ENCODE results near the gene RAB11FIP3.

The RAB11FIP3 gene

DNA sequence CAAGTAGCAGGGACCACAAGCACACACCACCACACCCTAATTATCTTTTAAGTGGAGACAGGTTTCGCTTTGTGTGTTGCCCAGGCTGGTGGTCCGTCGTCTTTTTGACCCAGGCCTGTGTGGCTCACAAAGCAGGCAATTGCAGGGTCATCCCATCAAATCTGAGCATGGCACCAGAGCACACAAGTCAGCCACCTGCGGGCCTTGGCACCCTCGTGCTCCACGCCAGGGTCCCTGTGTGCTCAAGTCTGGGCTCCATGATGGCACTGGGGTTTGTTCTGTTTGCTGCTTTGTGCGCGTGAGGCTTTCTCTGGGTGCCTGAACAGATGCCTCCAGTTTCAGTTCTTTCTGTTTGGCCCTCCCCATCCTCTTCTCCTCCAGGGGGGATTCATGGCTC, 99.7 kb downstream of the RAB11FIP3 start:
- DNase-seq (ENCODE audit: insufficient read length, low spot score) (no peak), FAIRE-seq (no peak)
- TF ChIP-seq, protein P1, sequence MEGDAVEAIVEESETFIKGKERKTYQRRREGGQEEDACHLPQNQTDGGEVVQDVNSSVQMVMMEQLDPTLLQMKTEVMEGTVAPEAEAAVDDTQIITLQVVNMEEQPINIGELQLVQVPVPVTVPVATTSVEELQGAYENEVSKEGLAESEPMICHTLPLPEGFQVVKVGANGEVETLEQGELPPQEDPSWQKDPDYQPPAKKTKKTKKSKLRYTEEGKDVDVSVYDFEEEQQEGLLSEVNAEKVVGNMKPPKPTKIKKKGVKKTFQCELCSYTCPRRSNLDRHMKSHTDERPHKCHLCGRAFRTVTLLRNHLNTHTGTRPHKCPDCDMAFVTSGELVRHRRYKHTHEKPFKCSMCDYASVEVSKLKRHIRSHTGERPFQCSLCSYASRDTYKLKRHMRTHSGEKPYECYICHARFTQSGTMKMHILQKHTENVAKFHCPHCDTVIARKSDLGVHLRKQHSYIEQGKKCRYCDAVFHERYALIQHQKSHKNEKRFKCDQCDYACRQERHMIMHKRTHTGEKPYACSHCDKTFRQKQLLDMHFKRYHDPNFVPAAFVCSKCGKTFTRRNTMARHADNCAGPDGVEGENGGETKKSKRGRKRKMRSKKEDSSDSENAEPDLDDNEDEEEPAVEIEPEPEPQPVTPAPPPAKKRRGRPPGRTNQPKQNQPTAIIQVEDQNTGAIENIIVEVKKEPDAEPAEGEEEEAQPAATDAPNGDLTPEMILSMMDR (IDR thresholded peaks at IDR 0.05; ENCODE audit: insufficient read depth, missing control alignments): no peak

DNA sequence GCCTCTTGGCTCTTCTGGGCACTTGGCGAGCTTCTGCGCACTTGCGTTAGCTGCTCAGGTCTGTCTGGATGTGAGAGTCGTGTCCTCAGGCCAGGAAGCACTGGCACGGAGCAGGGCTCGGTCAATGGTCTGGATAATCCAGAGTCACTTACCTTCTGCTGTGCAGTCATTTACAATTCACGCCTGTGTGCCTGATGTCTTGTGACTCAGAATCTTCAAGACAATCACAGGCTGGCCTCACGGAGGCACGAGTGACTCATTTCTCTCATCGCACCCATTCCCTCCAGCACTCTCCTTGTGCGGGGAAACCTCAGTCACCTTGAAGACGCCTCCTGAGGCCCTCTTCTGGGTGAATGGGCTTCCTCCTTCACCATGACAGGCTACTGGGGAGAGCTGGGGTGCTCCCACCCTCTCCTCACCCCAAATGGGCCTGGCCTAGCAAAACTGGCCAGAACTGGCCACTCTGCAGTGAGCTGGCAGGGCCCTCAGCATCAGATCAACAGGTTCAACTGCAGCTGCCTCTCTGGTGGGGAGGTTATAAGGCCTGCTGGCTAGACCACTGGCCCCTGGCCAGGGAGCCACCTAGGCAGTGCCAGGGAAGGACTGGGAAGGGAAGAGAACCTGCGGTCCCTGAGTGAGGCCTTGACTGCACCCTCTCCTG, 100.2 kb downstream of the RAB11FIP3 start:
- TF ChIP-seq, protein P1 (IDR thresholded peaks at IDR 0.05; ENCODE audit: insufficient read depth, missing control alignments): no peak
- DNase-seq (ENCODE audit: insufficient read length, low spot score): no peak
- no peak for FAIRE-seq

DNA sequence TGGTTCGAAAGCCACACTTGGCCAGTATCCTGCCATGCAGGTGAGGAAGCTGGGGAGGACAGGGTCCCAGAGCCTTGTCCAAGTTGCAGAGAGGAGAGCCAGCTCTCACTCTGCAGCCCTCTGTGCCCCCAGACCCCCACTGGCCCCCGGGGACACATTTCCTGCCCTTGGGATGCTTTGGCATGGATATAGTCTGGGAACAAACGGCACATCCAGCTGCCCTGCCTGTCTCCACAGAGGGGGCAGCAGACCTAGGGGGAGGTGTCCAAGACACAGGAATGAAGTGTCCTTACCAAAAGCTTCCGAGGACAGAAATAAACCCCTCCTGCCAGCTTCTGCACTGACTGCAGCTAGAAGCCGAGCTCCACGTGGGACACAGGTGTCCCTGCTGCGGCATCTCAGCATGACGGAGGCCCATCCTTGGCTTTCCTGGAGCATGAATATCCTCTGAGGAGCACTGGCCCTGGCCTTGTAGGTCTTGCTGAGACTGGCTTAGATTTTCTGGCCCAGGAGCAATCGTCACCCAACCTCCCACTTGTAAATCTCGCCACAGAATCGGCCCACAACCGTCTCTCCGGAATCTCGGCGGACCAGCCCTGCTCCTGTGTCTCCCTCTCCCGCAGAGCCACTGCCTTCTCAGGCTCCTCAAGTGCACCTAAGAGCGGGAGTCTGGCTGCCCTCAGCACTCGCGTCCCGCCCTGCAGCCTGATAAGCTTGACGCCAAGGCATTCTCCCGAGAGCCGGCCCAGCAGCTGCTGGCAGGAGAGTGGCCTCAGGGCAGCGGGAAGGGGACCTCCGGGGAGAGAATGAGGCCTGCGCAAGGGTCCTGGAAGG, 100.9 kb downstream of the RAB11FIP3 start:
- TF ChIP-seq, protein P1 (IDR thresholded peaks at IDR 0.05; ENCODE audit: insufficient read depth, missing control alignments): no peak
- DNase-seq (ENCODE audit: insufficient read length, low spot score) (no peak), FAIRE-seq (no peak)

DNA sequence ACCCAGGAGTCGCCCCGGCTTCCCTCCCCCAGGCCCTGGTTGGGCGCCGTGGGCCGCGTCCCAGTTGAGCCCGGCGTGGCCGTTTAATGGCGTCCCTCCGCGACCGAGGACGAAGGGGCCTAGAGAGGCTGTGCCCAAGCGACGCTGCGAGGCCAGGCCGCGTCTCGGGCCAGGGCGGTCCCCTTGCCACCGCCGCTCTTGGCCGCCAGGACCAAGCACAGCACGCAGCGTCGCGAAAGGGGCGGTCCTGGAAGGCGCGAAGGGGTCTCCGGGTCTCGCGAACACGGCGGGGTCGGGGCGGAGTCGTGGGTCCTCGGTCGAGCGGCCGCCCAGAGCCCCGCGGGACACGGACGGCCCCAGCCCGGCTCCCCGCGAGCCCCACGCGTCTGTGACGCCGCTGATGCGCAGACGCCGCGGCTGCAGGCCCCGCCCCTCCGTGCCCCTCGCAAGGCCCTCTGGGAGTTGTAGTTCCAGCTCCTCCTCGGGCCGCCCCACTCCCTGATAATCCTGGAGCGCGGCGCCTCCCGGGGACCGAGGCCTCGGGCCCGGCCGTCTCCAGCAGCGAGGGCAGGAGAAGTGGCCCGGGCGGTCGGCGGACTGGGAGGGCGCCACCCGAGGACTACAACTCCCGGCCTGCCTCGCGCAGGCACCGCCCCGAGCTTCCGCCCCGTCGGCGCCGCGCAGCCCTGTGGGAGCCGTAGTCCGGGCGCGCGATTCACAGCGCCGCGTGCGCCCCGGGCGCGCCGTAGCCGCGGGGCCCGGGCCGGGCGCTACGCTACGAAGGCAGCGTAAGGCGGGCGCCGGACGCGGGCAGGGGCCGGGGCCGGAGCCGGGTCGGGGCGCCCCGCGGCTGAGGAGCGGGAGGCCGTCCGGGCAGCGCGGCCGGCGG, 101.8 kb downstream of the RAB11FIP3 start, which contains the start of gene CAPN15:
CAPN15 (plus strand) TSS at position 698 of the 889 bp plus-strand sequence. CDS start 19,127 bp downstream, outside the sequence.
- DNase-seq (ENCODE audit: insufficient read length, low spot score) (no peak), FAIRE-seq (no peak)
- TF ChIP-seq, protein P1 (IDR thresholded peaks at IDR 0.05; ENCODE audit: insufficient read depth, missing control alignments): no peak

DNA sequence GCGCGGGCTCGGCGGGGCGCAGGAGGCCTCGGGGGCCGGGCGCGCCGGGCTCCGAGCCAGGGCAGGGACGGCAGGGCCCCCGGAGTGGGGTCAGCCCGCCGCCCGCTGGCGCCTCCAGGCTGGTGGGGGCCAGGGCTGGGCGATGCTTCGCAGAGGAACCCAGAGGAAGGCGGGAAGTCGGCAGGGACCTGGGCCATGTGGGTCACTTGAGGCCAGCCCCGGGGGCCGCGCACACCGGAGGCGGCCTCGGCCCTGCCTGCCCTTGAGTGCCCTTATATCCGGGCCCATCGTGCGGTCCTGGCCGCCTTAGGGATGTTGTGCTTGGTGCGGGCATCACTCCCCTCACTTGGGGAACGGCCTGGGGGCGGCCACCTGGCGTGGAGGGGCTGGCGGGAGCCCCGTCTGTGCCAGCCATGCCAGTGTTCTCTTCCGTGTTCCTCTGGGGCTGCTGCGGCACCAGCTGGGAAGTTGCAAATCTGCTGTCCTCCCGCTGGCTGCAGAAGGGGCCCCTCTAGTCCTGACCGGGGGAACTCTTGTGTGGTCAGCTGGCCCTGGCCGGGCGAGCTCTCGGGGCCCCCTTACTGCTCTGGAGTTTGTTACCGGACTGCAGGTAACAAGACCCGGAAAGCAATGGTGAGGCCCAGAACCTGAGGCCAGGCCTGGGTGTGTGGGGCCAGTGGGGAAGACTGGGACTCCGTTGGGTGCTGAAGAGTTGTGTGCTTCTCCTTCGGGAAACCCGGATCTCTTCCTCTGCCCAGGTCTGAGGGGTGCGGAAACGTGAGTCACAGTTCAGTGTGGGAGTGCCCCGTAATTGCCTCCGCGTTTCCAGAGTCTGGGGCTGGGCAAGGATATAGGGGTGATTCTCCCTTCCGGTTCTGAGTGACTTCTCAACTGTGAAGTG, 102.9 kb downstream of the RAB11FIP3 start:
- FAIRE-seq (no peak), DNase-seq (ENCODE audit: insufficient read length, low spot score) (no peak)
- TF ChIP-seq, protein P1 (IDR thresholded peaks at IDR 0.05; ENCODE audit: insufficient read depth, missing control alignments): no peak

DNA sequence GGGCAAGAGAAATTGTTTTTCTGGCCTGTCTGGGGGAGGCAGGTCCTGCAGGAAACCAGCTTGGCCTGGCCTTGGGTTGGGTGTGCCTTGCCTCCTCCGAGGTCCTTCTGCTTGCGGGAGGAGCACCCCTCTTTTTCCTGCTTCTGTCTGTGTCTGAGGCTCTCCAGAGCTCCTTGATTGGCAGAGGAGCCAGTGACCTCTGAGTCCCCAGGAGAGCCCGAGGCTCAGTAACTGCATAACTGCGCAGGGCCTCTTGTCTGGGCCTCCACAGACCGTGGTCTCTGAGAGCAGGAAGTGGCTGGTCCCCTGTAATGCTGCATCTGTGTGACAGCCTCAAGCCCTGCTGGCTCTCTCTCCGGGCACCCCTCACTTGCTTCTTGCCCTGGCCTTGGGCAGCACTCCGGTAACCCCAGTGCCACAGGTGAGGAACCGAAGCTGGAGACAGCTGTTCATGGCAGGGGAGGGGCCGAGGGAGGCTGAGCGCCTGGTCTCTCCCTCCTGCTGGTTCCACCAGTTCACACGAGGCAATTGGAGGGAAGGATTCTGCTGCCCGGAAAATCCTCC, 103.6 kb downstream of the RAB11FIP3 start:
- FAIRE-seq: no peak
- no peak for DNase-seq (ENCODE audit: insufficient read length, low spot score)
- TF ChIP-seq, protein P1 (IDR thresholded peaks at IDR 0.05; ENCODE audit: insufficient read depth, missing control alignments): no peak
